ENCODE results near the gene RAP1GDS1.

RAP1GDS1 gene

DNA sequence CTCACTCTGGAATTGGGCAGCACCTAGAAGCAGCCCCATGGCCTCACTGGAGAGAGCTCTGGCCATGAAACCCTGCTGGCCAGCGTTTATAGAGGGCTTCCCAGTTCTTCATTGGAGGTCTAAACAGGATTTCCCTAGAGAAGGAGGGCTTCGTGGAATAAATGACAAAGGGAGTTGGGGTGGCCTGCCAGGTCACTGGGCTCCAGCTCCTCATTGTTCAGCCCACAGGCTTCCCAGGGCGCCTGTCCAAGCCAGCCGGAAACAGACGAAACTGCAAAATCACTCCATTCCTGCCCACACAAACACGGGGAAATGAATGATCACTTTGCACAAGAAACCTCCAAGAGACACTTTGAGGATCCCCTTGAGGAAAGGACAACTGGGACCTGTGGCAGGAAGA, 207.5 kb downstream of the RAP1GDS1 start:
- ATAC-seq: no peak
- TF ChIP-seq ZFP30 (CRISPR knock-in tag; IDR thresholded peaks at IDR 0.05): no peak
- no peak for TF ChIP-seq RARB (CRISPR knock-in tag; IDR thresholded peaks at IDR 0.05)
- TF ChIP-seq ZC3H10 (CRISPR knock-in tag; IDR thresholded peaks at IDR 0.05): no peak
- TF ChIP-seq, protein P1, sequence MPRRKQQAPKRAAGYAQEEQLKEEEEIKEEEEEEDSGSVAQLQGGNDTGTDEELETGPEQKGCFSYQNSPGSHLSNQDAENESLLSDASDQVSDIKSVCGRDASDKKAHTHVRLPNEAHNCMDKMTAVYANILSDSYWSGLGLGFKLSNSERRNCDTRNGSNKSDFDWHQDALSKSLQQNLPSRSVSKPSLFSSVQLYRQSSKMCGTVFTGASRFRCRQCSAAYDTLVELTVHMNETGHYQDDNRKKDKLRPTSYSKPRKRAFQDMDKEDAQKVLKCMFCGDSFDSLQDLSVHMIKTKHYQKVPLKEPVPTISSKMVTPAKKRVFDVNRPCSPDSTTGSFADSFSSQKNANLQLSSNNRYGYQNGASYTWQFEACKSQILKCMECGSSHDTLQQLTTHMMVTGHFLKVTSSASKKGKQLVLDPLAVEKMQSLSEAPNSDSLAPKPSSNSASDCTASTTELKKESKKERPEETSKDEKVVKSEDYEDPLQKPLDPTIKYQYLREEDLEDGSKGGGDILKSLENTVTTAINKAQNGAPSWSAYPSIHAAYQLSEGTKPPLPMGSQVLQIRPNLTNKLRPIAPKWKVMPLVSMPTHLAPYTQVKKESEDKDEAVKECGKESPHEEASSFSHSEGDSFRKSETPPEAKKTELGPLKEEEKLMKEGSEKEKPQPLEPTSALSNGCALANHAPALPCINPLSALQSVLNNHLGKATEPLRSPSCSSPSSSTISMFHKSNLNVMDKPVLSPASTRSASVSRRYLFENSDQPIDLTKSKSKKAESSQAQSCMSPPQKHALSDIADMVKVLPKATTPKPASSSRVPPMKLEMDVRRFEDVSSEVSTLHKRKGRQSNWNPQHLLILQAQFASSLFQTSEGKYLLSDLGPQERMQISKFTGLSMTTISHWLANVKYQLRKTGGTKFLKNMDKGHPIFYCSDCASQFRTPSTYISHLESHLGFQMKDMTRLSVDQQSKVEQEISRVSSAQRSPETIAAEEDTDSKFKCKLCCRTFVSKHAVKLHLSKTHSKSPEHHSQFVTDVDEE (CRISPR knock-in tag; IDR thresholded peaks at IDR 0.05): no peak
- TF ChIP-seq, protein P2, sequence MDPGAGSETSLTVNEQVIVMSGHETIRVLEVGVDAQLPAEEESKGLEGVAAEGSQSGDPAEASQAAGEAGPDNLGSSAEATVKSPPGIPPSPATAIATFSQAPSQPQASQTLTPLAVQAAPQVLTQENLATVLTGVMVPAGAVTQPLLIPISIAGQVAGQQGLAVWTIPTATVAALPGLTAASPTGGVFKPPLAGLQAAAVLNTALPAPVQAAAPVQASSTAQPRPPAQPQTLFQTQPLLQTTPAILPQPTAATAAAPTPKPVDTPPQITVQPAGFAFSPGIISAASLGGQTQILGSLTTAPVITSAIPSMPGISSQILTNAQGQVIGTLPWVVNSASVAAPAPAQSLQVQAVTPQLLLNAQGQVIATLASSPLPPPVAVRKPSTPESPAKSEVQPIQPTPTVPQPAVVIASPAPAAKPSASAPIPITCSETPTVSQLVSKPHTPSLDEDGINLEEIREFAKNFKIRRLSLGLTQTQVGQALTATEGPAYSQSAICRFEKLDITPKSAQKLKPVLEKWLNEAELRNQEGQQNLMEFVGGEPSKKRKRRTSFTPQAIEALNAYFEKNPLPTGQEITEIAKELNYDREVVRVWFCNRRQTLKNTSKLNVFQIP (CRISPR knock-in tag; IDR thresholded peaks at IDR 0.05; ENCODE audit: borderline replicate concordance, low read depth): no peak
- TF ChIP-seq, protein P3, sequence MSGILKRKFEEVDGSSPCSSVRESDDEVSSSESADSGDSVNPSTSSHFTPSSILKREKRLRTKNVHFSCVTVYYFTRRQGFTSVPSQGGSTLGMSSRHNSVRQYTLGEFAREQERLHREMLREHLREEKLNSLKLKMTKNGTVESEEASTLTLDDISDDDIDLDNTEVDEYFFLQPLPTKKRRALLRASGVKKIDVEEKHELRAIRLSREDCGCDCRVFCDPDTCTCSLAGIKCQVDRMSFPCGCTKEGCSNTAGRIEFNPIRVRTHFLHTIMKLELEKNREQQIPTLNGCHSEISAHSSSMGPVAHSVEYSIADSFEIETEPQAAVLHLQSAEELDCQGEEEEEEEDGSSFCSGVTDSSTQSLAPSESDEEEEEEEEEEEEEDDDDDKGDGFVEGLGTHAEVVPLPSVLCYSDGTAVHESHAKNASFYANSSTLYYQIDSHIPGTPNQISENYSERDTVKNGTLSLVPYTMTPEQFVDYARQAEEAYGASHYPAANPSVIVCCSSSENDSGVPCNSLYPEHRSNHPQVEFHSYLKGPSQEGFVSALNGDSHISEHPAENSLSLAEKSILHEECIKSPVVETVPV (CRISPR knock-in tag; IDR thresholded peaks at IDR 0.05): no peak

DNA sequence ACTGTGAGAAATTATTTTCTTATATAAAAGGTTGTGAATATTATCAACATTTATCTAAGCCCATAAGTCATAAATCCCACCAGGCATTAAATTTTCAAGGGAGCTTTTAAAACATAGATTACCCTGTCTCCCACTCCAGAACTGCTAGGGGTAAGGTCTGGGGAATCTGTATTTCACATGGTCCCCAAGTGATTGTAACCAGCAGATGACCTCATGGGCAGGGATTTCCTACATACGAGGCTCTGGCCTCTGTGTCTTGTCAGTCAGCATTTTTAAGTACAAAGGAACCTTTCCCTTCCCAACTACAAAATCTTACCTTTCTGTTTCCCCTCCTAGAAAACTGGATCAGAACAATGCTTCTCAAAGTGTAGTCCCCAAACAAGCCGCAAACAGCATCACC, 208.6 kb downstream of the RAP1GDS1 start:
- TF ChIP-seq SNAI2 (CRISPR knock-in tag; IDR thresholded peaks at IDR 0.05) (no peak), GLIS3 (CRISPR knock-in tag; IDR thresholded peaks at IDR 0.05) (no peak), PPARA (CRISPR knock-in tag; IDR thresholded peaks at IDR 0.05; ENCODE audit: borderline replicate concordance) (no peak), ISL1 (CRISPR knock-in tag; IDR thresholded peaks at IDR 0.05) (no peak), ZFP3 (CRISPR knock-in tag; IDR thresholded peaks at IDR 0.05) (no peak), CREB5 (CRISPR knock-in tag; IDR thresholded peaks at IDR 0.05; ENCODE audit: low read depth) (no peak), TCF4 (CRISPR knock-in tag; IDR thresholded peaks at IDR 0.05; ENCODE audit: borderline replicate concordance) (no peak), ZC3H10 (CRISPR knock-in tag; IDR thresholded peaks at IDR 0.05) (no peak), TOX (CRISPR knock-in tag; IDR thresholded peaks at IDR 0.05; ENCODE audit: borderline replicate concordance) (no peak), OSR1 (CRISPR knock-in tag; IDR thresholded peaks at IDR 0.05) (no peak), ARNTL (CRISPR knock-in tag; IDR thresholded peaks at IDR 0.05; ENCODE audit: borderline replicate concordance, low read depth) (no peak), ZNF70 (CRISPR knock-in tag; IDR thresholded peaks at IDR 0.05) (no peak), ZNF8 (CRISPR knock-in tag; IDR thresholded peaks at IDR 0.05) (no peak), ZNF565 (CRISPR knock-in tag; conservative IDR thresholded peaks at IDR 0.05; ENCODE audit: low read depth) (no peak)
- TF ChIP-seq, protein P3 (CRISPR knock-in tag; IDR thresholded peaks at IDR 0.05): no peak
- TF ChIP-seq, protein P1 (CRISPR knock-in tag; IDR thresholded peaks at IDR 0.05): no peak
- TF ChIP-seq, protein P2 (CRISPR knock-in tag; IDR thresholded peaks at IDR 0.05; ENCODE audit: borderline replicate concordance, low read depth): no peak
- ATAC-seq: no peak

All from SK-N-SH treated with all-trans-retinoic acid at 6 μM for 48 hours (cell line).